ENCODE results near the gene BRD9. TPM values are rescaled to one million over a fixed set of nuclear protein-coding genes. Genes with fewer than 3 reads are reported as not detected.
A peak's percentile ranks its signal among the peaks of the same experiment; 100 is the strongest.
"Not testable (repeated sequence)": the region's sequence is repeated elsewhere in the genome, so short reads cannot be mapped to it uniquely, and the experiment has no call there.

Gene BRD9
- total RNA-seq, 1 donor from 2014 or later: 33.8 TPM

DNA sequence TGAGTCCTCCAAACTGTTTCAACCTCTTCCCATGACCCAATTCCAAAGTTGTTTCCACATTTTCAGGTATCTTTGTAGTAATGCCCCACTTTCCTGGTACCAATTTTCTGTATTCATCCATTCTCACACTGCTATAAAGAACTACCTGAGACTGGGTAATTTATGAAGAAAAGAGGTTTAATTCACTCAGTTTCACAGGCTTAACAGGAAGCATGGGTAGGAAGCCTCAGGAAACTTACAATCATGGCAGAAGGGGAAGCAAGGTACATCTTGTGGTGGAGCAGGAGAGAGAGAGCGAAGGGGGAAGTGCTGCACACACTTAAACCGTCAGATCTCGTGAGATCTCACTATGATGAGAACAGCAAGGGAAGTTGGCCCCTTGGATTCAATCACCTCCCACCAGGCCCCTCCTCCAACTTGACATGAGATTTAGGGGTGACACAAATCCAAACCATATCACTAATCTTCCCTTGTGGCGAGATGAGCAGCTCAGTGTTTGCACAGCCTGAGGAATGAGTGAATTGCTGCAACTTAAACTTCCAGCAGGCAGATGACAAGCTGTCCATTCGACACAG, 43.0 kb upstream of the BRD9 start:
- Histone ChIP-seq H3K27ac (no peak overlapping the region), H3K27me3 (no peaks in the 10 kb centered on the region), H3K9me3 (no peaks in the 10 kb centered on the region), H3K4me1 (peaks cover 7% of the 10 kb centered on the region), H3K4me3 (no peak overlapping the region), H3K36me3 (no peaks in the 10 kb centered on the region)
- ATAC-seq: no peak
- no peak for DNase-seq
- TF ChIP-seq CTCF (IDR thresholded peaks at IDR 0.05): no peak
- intact Hi-C loops (cut with DNase I): no loop called here

- intact Hi-C loops (cut with DNase I); H3K27ac ChIP-seq; H3K27me3 ChIP-seq; H3K4me3 ChIP-seq; ATAC-seq; DNase-seq; H3K36me3 ChIP-seq; H3K9me3 ChIP-seq; H3K4me1 ChIP-seq: not testable (repeated sequence)
- TF ChIP-seq CTCF (IDR thresholded peaks at IDR 0.05): peak; percentile 18
Observed at GRCh38 chr5:934381-934967, 41.9 kb upstream of the BRD9 start.

DNA sequence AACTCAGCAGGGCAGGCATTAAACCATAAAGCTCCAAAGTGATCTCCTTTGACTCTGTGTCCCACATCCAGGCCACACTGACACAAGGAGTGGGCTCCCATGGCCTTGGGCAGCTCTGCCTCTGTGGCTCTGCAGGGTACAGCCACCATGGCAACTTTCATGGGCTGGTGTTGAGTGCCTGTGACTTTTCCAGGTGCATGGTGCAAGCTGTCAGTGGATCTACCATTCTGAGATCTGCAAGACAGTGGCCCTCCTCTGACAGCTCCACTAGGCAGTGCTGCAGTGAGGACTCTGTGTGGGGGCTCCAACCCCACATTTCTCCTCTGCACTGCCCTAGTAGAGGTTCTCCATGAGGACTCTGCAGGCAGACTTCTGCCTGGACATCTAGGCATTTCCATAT, 41.4 kb upstream of the BRD9 start:
- H3K27me3 ChIP-seq; H3K4me1 ChIP-seq; H3K9me3 ChIP-seq; DNase-seq; H3K4me3 ChIP-seq; ATAC-seq; intact Hi-C loops (cut with DNase I); H3K36me3 ChIP-seq: not testable (repeated sequence)
- peak overlapping the region; percentile 47 for H3K27ac ChIP-seq

DNA sequence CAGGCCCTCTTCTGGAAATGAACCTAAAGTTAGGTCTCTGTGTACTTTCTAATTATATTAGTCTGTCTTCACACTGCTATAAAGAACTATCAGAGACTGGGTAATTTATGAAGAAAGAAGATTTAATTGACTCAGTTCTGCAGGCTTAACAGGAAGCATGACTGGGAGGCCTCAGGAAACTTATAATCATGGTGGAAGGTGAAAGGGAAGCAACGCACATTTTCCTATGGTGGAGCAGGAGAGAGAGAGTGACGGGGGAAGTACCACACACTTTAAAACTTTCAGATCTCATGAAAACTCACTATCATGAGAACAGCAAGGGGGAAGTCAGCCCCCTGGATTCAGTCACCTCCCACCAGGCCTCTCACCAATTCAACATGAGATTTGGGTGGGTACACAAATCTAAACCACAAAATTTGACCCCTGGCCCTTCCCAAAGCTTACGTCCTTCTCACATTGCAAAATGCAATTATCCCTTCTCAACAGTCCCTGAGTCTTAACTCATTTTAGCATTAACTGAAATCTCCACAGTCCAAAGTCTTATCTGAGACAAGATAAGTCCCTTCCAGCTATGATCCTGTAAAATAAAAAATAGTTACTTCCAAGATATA, 40.8 kb upstream of the BRD9 start:
- intact Hi-C loops (cut with DNase I): no loop called here
- Histone ChIP-seq H3K9me3 (no peaks in the 10 kb centered on the region), H3K27ac (peak overlapping the region; percentile 47), H3K4me1 (peaks cover 7% of the 10 kb centered on the region), H3K36me3 (no peaks in the 10 kb centered on the region), H3K27me3 (no peaks in the 10 kb centered on the region), H3K4me3 (no peak overlapping the region)
- no peak for TF ChIP-seq CTCF (IDR thresholded peaks at IDR 0.05)
- ATAC-seq (no peak), DNase-seq (no peak)

DNA sequence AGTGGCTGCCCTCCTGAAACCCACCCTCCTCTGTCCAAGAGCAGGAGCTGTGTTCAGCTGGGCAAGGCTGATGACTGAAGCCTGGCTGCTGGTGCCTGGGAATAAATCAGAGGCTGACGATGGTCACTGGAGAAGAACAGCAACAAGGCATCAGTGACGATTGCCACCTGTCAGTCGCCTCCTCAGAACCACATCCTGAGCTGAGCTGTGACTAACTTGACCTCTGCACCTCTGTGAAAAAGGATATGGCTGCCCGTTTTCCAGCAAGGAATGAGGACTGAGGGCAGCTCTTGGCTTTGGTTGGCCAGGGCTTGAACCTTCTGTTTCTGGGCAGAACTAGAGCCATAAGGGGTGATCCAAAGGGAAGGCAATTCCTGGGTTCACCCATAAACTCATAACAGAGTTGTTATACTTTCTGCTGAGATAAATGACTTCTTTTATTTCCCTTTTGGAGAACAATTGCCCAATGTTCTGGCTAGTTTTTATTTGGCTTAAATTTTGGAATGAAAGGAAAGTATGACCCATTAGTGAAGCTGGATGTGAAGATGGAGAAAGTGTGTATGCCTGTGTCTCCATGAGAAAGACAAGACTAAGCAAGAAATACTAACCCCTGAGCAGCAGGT, 40.1 kb upstream of the BRD9 start:
- DNase-seq: peak; percentile 66
- intact Hi-C loops (cut with DNase I): no loop called here
- peak overlapping the region; percentile 47 for H3K27ac ChIP-seq
- ATAC-seq: peak; percentile 51
- no peaks in the 10 kb centered on the region for H3K27me3 ChIP-seq
- H3K36me3 ChIP-seq: no peaks in the 10 kb centered on the region
- no peak for TF ChIP-seq CTCF (IDR thresholded peaks at IDR 0.05)
- no peak overlapping the region for H3K4me3 ChIP-seq
- H3K4me1 ChIP-seq: peaks cover 7% of the 10 kb centered on the region
- H3K9me3 ChIP-seq: no peaks in the 10 kb centered on the region

DNA sequence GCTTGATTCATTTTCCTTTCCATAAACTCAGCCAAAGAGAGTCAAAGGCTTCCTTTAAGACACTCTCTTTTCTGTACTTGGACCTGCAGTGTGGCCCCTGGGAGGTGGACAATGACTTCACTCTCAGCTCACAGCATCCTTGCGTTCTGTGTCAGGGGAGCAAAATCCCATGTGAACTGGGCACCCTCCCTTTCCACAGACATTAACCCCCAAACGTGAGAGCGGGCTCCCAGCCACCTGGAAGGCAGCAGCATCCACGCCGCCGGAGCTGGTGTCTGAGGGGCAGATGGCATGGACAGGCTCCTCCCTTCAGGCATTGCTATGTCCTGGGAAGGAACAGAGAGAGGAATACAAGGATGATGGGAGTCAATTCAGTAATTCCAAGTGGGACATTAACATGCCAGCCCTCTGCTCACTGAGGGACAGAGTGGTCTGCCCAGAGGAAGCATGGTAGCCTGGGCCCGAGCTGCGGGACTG, 39.6 kb upstream of the BRD9 start:
- Histone ChIP-seq H3K27ac (peak overlapping the region; percentile 47), H3K27me3 (no peaks in the 10 kb centered on the region), H3K36me3 (no peaks in the 10 kb centered on the region), H3K4me1 (peaks cover 7% of the 10 kb centered on the region), H3K9me3 (no peaks in the 10 kb centered on the region), H3K4me3 (no peak overlapping the region)
- intact Hi-C loops (cut with DNase I): no loop called here
- no peak for TF ChIP-seq CTCF (IDR thresholded peaks at IDR 0.05)
- DNase-seq (no peak), ATAC-seq (no peak)

Measured in upper lobe of right lung (tissue), 1 donor.